Midbrain (tissue), 1 donor: Measurements from ENCODE around the gene BZW1.
A peak's percentile ranks its signal among the peaks of the same experiment; 100 is the strongest.

ENCODE experiments used
- DNase-seq: peaks from one replicate; lab custom pipeline; 2025; lab: John Stamatoyannopoulos, UW

BZW1 gene

DNA sequence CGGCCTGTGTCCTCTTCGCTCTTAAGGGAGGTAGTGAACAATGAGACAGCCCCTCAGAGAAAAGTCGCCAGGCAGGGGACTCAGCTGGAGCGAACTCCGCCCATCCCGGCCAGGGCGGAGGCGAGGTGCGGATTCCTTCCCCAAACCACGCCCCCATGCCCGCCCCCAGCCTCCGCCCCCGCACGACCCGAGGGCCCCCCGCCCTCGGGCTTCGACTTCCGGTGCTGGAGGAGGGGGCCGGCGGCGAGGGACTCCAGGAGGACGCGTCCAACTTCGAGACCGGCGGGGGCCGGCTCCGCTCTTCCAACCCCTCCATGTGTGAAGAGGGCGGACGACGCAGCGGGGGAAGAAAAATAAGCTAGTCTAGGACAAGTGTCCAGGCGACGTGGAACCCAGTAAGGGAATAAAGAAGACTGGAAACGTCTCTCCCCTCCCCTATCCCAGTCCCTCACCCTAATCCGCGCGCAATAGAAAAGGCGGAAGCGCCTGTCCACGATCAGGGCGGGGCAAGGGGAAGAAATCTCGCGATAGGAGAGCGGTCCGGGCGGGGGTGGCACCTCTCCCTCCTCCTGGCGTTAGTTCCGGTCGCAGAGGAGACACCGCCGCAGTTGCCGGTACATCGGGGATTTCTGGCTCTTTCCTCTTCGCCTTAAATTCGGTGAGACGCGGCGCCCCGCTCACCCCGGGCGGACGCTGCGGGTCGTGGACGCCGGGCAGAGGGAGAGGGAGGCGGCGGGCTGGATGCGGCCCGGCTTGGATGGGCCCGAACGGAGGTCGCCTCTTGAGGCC, at the start of gene BZW1:
BZW1 (plus strand) TSS at position 578 of the 789 bp plus-strand sequence. CDS start 1,308 bp downstream, outside the sequence.
- DNase-seq: peak; percentile 97

DNA sequence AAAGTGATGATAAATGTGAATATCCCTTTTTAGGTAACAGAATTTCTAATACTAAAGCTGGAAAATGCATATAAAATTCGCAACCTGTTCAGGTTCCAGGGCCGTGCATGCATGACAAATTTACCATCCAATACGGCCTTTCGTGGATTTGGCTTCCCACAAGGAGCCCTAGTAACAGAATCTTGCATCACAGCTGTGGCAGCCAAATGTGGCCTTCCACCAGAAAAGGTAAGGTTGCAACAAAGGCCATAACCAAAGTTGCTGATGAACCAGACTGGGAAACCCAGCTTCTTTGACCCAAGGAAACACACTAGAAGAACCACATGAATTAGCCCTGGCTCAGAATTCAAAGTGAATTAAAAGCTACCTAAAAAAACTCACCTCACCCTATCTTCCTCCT, 49.6 kb upstream of the BZW1 start:
- DNase-seq: no peak

DNA sequence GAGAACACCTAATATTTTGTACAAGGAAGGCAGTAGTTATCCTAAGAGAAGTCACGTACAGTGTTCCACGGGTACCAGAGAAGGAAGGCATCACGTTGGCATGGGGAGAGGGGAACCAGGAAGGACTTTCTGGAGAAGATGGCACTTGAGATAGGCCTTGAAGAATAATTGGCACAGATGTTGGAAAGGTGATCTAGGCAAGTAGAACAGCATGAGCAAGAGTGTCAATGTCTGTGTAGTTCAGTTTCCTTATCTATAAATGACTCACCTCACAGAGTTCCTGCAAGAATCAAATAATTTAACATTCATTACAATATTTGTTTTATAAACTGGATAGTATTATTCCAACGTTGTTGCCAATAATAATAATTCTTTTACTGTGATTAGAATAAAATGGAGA, 48.3 kb upstream of the BZW1 start:
- no peak for DNase-seq

GRCh38 chr2:200765139-200765951, 46.4 kb upstream of the BZW1 start:
- DNase-seq: no peak

GRCh38 chr2:200765995-200766660, 45.6 kb upstream of the BZW1 start:
- no peak for DNase-seq

GRCh38 chr2:200767111-200767885, 44.4 kb upstream of the BZW1 start:
- DNase-seq: no peak

- DNase-seq: no peak
Measured at GRCh38 chr2:200770847-200771246, 40.9 kb upstream of the BZW1 start.

- no peak for DNase-seq
Measured at GRCh38 chr2:200772620-200773019, 39.1 kb upstream of the BZW1 start.

DNA sequence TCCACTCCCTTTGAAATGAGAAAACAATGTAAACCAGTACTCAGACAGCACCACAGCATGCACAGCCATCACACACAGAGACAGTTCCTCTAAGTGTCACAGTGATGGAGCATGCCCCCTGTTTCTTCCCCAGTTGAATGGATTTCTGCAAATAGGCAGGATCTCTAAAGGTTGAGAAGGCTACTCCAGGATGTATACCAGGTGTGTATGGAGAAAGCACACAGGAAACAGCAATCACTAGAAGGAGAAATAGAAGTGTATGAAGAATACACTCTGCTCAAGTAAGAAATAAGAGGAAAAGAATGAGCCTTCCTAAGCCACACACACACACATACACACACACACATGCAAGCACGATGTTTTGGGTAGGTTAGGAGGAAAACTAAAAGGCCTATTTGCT, 38.6 kb upstream of the BZW1 start:
- no peak for DNase-seq

DNA sequence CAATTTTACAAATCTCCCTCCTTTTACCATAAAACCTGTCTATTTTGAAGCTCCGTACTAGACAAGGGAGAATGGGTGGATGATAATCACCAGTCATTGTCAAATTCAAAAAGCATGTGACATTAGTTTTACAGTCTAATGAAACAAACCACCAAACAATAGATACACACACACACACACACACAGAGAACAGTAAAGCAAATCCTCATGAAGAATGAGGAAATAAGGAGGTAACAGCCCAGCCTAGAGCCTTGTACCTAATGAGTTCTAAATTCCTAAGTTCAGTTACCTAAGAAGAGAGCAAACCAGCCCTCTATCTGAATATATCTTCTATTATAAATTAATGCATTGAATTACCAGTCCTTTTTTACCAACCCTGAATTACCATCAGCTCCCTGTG, 36.8 kb upstream of the BZW1 start:
- DNase-seq: no peak

DNA sequence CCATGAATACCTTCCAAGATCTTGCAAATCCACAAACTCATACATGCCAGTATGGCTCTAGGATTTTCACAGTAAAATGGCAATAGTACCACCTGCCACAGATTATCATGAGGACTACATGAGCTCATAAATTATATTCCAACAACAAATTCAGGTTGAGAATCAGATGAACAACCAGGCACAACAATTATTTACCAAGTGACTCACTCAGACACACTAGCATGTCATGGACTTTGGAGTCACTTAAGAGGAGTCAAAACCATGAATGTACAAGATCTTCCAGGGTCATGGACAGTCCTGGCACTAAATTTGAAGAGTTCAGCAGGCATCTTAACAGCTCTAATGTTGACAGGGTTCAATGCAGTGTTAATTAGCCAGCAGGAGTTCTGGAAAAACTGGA, 34.4 kb upstream of the BZW1 start:
- DNase-seq: no peak

DNA sequence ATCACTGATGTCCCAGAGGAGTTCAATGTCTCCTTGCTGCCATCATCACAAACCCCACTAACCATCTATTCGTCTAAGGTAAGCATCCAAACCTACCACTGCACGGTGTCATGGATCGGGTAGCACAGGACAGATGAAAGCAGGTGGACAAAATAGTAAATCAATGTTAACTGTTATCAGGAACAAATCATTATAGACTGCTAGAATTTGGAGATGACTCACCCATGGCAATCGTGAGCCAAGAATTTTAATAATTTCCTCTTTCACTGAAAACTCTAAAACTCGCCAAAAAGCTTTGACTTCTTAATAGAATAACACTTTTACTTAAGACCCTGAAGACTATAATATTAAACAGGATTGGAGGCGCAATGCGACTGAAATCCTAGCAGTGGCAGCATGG, 33.7 kb upstream of the BZW1 start:
- DNase-seq: no peak

DNA sequence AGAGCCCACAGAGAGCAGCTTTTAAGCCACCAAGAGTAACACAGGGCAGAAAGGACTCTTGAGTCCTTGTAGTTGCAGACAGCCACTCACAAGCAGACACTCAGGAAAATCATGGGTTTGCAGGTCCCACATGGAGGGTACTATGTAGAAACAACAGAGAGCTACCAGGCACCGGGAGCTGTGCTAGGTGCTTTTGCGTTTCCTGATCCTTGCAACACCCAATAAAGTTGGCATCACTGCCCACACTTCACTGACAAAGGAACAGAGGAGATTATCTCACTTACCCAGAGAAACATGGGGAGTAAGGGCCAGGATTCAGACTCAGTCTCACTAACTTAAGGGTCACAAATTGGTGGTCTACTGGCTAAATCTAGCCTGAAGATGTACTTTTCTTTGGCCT, 32.5 kb upstream of the BZW1 start:
- no peak for DNase-seq

DNA sequence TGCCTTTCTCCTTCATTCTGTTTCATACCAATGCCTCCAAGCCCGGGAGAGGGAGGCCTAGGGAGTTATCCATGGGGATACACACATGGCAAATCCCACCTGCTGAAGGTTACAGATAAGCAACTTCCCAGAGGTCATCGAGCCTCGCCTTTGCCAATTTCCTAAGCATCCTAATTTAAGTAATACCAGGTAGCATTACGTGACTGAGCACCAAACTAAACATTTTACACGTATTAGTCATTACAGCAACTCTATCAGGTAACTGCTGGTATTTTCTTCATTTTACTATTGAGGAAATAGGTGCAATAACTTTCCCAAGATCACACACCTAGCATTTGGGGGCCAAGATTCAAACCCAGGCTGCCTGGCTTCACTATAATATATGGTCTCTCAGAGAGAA, 30.1 kb upstream of the BZW1 start:
- DNase-seq: no peak

- DNase-seq: no peak
Measured at GRCh38 chr2:200782251-200782650, 29.5 kb upstream of the BZW1 start.

GRCh38 chr2:200784215-200784614, 27.5 kb upstream of the BZW1 start:
- no peak for DNase-seq

DNA sequence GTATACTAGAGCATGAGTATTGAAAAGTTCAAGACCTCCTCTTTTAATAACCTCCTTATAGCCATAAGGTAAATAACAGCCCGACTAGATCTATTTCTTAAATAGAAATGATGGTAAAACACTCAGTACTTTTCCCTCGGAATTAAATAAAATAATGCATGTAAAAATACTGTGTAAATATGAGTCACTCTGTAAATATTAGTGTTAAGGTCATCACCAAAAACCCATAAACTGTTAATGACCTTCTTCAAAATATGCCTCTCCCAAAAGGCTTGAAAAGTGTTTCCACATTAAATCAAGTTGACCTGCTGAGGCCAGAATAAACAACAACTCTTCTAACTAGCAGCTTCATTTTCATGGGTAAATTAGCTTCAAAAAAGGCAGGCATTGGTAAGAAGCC, 25.3 kb upstream of the BZW1 start:
- DNase-seq: no peak

DNA sequence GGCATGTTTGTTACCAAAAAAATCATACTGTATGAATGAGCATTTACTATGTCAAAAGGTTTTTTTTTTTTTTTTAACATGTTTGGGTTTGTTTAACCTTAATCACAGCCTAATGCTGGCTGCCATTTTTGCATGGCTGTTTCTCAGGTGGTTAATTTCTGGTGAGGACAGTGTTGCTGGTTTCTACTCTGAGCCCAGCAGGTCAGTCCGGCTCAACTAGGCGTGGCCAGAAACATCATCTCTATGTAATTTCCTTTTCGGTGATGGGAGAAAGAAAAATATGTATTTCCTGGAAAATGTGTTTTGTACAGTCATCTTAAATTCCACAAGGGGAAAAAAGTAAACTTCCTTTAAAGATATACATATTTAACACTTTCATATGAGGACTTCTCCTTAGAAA, 24.9 kb upstream of the BZW1 start:
- no peak for DNase-seq

DNA sequence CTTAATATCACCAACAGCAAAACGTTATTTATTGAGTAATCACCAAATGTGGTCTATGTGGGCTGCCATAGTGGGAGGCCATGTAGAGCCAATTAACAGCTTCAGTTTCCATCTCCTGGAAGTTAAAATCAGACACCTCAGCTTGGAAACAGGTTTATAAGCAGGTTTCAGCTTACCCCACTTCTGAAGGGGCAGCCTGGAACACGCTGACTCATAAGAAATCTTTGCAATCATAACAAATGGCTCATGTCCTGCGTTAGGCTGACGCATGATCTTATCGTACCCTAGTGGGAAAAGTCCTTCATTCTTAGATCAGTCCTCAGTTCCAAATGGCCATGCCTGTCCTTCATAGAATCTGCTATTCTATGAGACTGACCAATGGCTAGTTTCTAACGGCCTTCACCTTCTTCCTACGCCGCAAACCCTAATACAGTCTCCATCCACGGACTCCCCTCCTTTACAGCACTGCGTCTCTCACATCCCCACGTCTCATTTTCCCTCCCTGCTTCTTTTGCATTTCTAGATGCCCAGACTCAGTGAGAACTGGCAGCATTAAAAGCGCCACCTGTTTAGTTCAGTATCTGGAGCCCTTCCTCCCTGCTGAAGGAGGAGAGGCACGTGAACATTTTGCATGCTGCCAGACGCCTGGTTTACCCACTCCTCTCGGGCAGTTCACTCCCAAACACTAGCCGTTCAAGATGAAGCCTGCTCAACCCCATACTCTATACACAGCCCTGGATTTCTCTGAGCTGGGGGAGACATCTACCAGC, 24.2 kb upstream of the BZW1 start:
- DNase-seq: no peak

- DNase-seq: no peak
Measured at GRCh38 chr2:200788121-200788718, 23.5 kb upstream of the BZW1 start.

- DNase-seq: no peak
Measured at GRCh38 chr2:200790185-200790584, 21.5 kb upstream of the BZW1 start.
